Brain pericyte (primary cell): Measurements from ENCODE around the gene RHCE.
A peak's percentile ranks its signal among the peaks of the same experiment; 100 is the strongest.
"Not testable (repeated sequence)": the region's sequence is repeated elsewhere in the genome, so short reads cannot be mapped to it uniquely, and the experiment has no call there.

Experiments
- DNase-seq: peaks from one replicate; pipeline ENCODE4 v3.0.0-alpha.2; 2012; ENCODE audit warnings: low read depth, low spot score

Gene RHCE

GRCh38 chr1:25347556-25347955 lies 73.1 kb downstream of the RHCE start:
- no peak for DNase-seq

GRCh38 chr1:25343872-25344271 lies 76.8 kb downstream of the RHCE start:
- no peak for DNase-seq

DNA sequence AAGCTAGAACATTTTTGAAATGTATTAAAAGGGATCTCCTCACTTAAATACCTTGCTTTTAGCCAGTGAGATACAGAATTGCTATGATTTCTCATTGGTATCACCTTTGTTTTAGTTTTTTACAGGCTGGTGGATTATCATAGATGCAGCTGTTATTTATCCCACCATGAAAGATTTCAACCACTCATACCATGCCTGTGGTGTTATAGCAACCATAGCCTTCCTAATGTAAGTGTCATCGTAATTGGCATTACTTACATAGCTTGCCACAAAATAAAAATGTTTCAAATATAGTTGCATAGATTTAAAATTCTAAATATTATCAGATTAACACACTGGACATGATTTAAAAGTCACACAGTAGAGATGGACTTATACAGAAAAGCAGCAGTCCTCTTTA lies 77.8 kb downstream of the RHCE start:
- DNase-seq: no peak

GRCh38 chr1:25341746-25342145 lies 78.9 kb downstream of the RHCE start:
- DNase-seq: no peak

DNA sequence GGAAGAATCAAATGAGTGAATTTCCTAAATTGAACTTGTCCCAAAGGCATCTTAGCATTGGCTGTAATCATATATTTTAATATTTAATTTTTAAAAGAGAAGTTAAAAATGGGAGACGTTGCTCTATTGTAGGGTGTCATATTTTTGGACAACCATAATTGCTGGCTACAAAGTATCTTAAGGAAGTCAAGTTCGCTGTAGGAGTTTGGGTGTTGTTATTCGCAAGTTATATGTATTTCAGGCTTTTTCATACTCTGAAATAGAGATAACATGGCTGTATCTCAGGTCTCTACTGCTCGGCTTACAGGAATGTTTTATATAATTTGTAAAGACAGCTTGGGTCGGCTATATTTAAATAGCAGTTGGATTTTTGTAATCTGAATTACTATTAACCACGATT lies 81.6 kb downstream of the RHCE start:
- no peak for DNase-seq

- DNase-seq: peak; percentile 73
Measured at GRCh38 chr1:25338188-25338981, 82.2 kb downstream of the RHCE start, which contains the start of gene TMEM50A. TSS of gene TMEM50A (plus strand) at chr1:25338334. CDS start at chr1:25340487, 2,153 bp downstream.

DNA sequence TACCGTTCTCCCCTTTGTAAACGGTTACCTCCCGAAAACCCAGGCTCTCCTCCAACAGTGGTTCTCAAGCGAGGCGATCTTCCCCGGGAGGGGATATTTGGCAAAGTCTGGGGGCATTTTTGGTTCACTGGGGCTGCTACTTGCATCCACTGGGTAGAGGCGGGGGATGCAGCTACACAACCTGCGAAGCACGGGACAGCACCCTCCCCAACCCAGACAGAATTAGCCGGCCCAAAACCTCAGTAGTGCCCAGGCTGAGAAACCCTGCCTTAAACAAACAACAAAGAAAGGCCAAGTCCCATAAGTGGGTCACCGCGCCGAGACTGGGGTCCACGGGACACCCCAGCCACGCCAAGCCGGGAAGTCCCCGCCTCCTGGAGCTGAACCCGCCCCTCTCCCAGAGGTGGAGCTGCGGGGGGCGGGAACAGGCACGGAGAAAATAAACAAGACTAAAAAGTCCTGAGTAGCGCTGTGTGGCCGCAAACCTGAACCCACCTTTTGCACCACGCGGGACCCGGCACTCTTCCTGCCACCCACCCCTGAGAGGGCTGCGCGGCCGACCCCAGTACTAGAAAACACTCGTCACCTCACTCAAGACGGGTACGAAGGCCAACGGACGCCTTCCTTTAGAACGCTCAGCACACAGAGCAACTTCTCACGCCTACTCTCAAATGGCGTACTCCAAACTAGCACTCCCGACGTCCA lies 83.0 kb downstream of the RHCE start:
- not testable (repeated sequence) for DNase-seq

DNA sequence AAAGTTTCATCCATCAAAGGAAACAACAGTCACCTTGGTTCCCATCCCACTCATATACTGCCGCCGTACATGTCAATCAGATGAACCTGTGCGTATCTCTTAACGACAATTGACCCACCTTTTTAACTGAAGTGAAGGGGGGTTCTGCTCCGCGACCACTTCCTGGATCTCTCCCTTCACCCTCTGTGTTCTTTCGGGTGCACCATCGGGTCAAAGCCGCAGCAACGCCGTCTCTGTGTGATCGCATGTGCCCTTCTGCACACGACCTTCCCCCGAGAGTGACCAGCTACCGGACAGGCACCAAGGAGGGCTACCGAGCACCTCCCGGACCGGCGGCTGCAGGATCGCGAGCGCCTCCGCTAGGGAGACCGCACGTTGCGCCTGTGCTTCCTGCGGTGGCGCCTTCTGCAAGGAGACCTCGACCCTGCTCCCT lies 83.7 kb downstream of the RHCE start:
- DNase-seq: not testable (repeated sequence)

DNA sequence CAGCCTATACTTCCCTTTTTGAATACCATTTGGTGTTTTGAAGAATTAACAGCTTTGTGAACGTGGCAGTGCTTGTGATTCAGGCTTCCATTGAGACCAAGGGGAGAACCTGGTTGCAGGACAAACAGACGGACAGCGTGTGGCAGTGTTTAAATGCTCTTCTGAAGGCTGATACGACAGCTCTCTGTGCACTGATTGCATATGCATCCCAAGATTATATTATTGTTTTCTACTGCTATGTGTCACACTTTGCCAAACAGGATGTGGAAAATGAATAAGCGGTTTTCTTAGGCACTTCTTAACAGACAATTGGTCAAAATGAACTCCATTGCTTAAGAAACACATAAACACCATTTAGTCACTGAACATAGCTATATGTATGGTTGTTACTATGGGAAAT lies 90.7 kb downstream of the RHCE start:
- not testable (repeated sequence) for DNase-seq

DNA sequence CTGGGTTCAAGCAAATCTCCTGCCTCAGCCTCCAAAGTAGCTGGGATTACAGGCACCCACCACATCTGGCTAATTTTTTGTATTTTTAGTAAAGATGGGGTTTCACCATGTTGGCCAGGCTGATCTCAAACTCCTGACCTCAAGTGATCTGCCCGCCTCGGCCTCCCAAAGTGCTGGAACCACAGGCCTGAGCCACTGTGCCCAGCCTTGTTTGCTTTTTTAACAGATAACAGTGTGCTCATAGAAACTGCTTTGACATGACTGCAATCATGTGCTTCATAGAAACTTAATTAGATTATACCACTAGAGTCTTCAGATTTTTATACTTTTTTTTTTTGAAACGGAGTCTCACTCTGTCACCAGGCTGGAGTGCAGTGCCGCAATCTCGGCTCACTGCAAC lies 91.3 kb downstream of the RHCE start:
- DNase-seq: not testable (repeated sequence)

DNA sequence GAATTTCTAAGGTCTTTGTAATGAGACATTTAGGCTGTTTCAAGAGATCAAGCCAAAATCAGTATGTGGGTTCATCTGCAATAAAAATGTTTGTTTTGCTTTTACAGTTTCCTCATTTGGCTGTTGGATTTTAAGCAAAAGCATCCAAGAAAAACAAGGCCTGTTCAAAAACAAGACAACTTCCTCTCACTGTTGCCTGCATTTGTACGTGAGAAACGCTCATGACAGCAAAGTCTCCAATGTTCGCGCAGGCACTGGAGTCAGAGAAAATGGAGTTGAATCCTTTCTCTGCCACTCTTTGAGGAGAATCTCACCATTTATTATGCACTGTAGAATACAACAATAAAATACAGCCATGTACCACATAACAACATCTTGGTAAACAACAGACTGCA lies 91.8 kb downstream of the RHCE start:
- DNase-seq: not testable (repeated sequence)

GRCh38 chr1:25327864-25328790 lies 92.5 kb downstream of the RHCE start:
- not testable (repeated sequence) for DNase-seq

- not testable (repeated sequence) for DNase-seq
Measured at GRCh38 chr1:25324407-25324806, 96.2 kb downstream of the RHCE start.

GRCh38 chr1:25322127-25322526 lies 98.5 kb downstream of the RHCE start:
- not testable (repeated sequence) for DNase-seq

GRCh38 chr1:25320314-25320938 lies 100.2 kb downstream of the RHCE start:
- DNase-seq: not testable (repeated sequence)

DNA sequence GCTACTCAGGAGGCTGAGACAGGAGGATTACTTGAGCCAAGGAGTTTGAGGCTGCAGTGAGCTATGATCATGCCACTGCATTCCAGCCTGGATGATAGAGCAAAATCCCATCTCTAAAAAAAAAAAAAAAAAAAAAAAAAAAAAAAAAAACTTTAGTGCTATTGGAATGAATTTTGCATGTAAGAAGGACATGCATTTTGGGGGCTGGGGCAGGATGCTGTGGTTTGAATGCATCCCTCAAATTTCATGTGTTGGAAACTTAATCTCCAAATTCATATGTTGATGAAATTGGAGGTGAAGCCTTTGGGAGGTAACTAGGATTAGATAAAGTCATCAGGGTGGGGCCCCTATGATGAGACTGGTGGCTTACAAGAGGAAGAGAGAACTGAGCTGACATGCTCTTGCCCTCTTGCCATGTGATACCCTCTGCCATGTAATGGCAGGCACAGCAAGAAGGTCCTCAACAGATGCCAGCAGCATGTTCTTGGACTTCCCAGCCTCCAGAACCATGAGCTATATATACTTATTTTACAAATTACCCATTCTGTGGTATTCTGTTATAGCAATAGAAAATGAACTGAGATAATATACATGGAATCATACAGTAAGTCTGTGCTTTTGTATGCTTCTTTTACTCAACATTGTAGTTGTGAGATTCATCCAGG lies 107.7 kb downstream of the RHCE start:
- not testable (repeated sequence) for DNase-seq
